HG03196 (cell line): ENCODE results near the gene MPDZ.
"Not testable (repeated sequence)": the region's sequence is repeated elsewhere in the genome, so short reads cannot be mapped to it uniquely, and the experiment has no call there.

Experiments used
- ATAC-seq: cut with Tn5 transposase; IDR thresholded peaks from one replicate; pipeline ENCODE4 v1.9.1; 2021; ENCODE audit not compliant: unreplicated experiment

Gene MPDZ

GRCh38 chr9:13268469-13268868 is 11.0 kb downstream of the MPDZ start:
- no peak for ATAC-seq

DNA sequence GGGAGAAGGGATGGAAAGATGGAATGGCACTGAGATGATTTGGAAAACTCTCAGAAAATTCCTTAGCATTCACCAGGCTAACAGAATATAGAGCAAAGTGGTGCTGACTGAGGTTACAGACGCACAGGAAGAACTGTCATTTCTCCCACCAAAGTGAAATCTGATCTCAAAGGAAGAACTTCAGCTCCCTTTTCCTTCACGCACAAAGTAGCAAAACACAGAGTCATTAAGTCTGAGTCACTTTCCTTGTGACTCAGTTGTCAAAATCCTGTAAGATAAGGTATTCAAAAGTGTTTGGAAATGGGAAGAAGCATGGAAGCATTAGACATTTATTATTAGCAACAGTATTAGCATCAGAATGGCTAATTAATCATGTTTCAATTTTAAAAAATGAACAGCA is 11.7 kb downstream of the MPDZ start:
- ATAC-seq, result no peak

GRCh38 chr9:13266167-13266566 is 13.3 kb downstream of the MPDZ start:
- no peak for ATAC-seq

GRCh38 chr9:13264788-13265187 is 14.7 kb downstream of the MPDZ start:
- no peak for ATAC-seq

DNA sequence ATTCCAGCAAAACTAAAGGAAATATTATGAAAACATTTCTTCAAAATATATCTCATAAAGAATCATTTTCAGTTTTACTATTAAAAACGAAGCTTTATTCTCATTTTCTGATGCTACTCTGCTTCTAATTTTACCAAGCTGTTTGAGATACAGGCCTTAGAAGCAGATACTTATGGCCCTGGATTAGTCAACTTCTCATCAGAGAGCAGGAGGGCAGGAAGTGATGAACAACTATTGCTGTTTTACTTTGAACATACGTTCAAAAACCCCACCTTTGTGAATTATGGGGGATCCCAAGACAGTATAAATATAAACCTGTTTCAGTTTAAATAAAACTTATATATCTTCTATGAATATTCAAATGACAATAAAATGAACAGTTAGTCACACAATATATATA is 16.0 kb downstream of the MPDZ start:
- ATAC-seq, result no peak

- ATAC-seq, result no peak
These were observed 26.6 kb downstream of the MPDZ start for GRCh38 chr9:13252852-13253251.

- ATAC-seq, result no peak
These were observed 35.3 kb downstream of the MPDZ start for GRCh38 chr9:13244181-13244580.

GRCh38 chr9:13241283-13241682 is 38.2 kb downstream of the MPDZ start:
- ATAC-seq, result no peak

DNA sequence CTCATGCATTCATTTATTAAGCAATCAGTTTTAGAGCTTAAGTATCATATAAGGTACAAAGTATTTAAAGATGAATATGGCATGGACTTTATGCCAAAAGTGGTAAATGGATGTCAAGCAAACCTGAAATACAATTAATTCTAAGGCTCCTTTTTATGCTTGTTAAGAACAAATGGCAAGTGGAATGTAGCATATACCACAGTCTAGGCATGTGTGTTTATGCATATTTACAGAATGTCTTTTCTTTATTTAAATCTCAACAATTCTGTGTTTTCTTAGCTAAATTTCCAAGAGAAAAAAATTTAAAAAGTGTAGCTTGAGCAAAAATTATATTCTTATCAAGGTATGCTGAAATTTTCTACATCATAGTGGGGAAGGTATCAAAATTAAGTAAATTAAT is 39.8 kb downstream of the MPDZ start:
- no peak for ATAC-seq

GRCh38 chr9:13239208-13239607 is 40.3 kb downstream of the MPDZ start:
- no peak for ATAC-seq

DNA sequence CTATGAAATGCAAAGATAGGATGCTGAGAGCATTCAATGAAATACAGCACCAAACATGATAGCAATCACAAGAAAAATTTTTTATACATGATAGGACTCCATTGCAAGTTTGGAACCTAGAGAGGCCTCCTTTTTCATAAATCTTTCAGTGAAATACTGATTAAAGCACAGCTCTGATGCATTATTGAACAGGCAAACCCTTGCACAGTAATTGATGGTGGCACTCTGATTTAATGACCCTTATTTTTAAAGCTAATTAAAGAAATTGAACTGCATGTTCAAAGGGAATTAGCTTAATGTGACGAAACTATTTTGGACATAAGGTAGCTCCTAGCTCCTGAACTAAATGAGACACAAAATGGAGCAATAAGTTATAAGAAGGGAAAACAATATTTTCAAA is 44.6 kb downstream of the MPDZ start:
- no peak for ATAC-seq

- no peak for ATAC-seq
These were observed 51.1 kb downstream of the MPDZ start for GRCh38 chr9:13228431-13228830.

DNA sequence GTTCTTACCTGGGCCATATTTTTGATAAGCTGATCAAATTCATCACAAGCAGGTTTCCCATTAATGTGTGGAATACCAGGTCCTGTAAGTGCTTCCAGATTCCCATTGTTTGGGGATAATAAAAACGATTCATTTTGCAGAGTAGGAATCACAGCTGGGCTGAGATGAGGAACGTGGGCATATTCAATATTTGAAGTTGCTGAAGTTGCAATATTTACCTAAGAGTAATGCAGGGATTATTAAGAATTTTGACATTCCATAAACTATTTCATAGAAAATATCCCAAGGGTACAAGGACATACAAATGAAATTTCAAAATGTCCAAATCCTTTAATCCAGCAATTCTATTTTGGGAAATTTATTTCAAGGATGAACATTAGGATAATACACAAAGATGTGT is 55.1 kb downstream of the MPDZ start:
- no peak for ATAC-seq

DNA sequence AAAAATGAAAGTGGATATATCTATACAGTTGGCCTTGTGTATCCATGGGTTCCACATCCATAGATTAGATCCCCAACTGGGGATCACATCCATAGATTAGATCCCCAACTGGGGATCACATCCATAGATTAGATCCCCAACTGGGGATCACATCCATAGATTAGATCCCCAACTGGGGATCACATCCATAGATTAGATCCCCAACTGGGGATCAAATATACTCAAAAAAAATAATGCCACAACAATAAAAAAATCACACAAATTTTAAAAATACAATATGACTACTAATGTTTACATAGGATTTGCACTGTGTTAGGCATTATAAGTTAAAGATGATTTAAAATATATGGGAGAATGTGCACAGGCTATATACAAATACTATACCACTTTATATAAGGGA is 56.8 kb downstream of the MPDZ start:
- not testable (repeated sequence) for ATAC-seq

- no peak for ATAC-seq
These were observed 57.8 kb downstream of the MPDZ start for GRCh38 chr9:13221741-13222140.

- ATAC-seq, result no peak
These were observed 58.7 kb downstream of the MPDZ start for GRCh38 chr9:13220837-13221236.

DNA sequence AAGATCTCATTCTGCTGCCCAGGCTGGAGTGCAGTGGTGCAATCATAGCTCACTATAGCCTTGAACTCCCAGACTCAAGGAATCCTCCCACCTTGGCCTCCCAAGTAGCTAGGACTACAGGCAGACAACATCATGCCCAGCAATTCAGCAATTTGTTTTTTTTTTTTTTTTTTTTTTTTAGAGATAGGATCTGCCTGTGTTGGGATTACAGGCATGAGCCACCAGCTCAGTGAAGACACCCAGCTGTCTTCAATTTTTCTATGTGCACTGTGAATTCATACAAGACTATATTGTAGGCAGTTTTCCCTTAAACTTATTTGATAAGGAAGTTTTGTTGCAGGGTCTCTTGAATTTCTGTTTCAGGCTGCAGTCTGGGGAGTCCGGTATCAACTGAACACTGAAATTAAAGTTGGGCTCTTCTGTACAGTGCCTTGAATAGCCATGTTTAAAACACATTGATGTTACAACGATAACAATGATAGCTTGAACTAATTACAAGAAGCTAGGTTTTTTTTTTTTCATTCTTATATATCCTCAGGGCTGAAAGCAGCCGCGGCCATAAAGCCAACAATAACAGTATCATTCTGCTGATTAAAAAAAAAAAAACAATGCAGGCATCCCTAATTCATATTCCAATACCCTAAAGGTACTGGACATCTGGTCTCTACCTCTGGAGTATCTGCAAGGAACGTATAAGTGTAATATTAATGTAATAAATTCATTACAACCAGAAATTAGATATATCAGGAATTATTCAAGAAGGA is 63.5 kb downstream of the MPDZ start:
- no peak for ATAC-seq

GRCh38 chr9:13213998-13214397 is 65.5 kb downstream of the MPDZ start:
- ATAC-seq, result no peak

- ATAC-seq, result no peak
These were observed 66.2 kb downstream of the MPDZ start for GRCh38 chr9:13213337-13213736.

DNA sequence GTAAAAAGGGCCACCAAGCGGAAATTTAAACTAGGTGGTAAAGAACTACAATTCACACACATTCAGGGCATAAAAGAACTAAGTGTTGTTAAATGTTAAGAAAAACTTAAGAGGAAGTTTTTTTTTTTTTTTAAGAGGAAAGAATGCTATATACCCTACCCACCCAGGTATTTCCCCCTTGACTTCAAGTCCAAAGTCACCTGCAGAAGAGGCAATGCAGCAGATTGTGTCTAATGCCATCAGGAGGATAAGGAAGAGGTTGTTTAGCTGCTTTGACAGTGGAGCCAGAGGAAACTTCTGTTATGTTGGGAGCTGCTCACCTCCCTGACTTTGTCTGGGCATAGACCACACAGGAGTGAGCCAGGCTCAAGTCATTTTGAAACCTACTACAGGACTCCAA is 69.2 kb downstream of the MPDZ start:
- no peak for ATAC-seq

- ATAC-seq, result no peak
These were observed 70.0 kb downstream of the MPDZ start for GRCh38 chr9:13209498-13209897.

DNA sequence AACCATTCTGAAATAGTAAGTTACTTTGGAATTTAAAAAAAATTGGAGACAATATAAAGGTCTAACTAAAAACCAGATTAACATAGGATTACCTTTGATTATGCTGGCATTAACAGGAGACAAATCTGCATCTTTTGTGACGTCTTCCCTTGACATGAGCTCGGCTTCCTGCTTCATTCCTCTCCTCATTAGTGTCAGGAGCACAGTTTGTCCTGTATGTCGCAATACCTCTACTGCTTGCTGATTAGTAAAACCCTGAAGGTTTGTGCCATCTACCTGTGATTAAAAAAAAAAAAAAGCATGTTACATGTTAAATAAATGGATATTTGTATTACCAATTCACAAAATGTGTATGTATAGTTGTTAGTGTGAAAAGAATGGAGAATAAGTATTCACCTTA is 73.7 kb downstream of the MPDZ start:
- no peak for ATAC-seq

DNA sequence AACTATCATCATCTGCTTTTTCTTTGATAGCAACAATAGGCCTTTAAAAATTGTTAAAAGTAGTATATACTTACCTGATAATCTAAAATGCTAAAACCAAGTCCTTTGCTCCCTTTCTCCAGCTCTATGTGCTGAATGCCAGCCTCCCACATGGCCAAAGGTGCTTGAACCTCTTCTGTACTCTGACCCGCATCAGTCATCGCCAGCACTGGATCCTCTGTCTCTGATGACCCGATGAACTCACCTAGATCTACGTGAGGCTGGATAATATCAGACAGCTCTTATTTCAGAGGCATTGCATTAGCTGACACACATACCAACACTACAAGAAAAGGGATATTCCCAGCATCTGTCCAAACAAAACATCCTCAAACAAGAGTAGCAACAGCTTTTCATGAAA is 89.5 kb downstream of the MPDZ start:
- ATAC-seq, result no peak
